ENCODE data around the gene ACSL5.

ACSL5 gene, protein sequence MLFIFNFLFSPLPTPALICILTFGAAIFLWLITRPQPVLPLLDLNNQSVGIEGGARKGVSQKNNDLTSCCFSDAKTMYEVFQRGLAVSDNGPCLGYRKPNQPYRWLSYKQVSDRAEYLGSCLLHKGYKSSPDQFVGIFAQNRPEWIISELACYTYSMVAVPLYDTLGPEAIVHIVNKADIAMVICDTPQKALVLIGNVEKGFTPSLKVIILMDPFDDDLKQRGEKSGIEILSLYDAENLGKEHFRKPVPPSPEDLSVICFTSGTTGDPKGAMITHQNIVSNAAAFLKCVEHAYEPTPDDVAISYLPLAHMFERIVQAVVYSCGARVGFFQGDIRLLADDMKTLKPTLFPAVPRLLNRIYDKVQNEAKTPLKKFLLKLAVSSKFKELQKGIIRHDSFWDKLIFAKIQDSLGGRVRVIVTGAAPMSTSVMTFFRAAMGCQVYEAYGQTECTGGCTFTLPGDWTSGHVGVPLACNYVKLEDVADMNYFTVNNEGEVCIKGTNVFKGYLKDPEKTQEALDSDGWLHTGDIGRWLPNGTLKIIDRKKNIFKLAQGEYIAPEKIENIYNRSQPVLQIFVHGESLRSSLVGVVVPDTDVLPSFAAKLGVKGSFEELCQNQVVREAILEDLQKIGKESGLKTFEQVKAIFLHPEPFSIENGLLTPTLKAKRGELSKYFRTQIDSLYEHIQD

DNA sequence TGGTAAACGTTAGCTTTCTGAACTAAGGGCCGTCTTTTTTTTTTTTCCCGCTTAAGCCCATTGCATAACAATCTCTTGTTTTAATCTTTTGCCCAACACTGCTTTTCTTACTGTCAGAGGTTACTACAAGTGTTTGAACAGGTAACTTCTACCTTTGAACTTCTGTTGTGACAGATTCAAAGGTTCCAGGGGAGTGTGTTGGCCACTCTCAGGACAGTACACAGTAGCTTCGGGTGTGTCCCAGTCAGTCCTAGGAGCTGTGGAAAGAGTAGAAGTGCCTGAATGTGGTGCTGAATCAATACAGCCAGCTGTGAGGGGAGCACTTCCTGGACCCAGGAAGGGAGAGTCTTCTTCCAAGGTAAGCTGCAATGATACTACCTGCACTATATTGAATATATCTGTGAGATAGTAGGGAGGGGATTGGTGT, at the start of gene ACSL5:
Gene ACSL5, plus strand, starts transcription at position 205 of the 427 bp plus-strand sequence. CDS start 20,831 bp downstream, outside the sequence.
- in situ Hi-C loops (cut with MboI; ENCODE audit: low pct_unique_long_range_greater_than_20kb, low sequenced_read_pairs, unreplicated experiment), result no loop called here
- TF ChIP-seq, protein P1, sequence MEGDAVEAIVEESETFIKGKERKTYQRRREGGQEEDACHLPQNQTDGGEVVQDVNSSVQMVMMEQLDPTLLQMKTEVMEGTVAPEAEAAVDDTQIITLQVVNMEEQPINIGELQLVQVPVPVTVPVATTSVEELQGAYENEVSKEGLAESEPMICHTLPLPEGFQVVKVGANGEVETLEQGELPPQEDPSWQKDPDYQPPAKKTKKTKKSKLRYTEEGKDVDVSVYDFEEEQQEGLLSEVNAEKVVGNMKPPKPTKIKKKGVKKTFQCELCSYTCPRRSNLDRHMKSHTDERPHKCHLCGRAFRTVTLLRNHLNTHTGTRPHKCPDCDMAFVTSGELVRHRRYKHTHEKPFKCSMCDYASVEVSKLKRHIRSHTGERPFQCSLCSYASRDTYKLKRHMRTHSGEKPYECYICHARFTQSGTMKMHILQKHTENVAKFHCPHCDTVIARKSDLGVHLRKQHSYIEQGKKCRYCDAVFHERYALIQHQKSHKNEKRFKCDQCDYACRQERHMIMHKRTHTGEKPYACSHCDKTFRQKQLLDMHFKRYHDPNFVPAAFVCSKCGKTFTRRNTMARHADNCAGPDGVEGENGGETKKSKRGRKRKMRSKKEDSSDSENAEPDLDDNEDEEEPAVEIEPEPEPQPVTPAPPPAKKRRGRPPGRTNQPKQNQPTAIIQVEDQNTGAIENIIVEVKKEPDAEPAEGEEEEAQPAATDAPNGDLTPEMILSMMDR (IDR thresholded peaks at IDR 0.05; ENCODE audit: extremely low read depth, insufficient read depth, missing control alignments), result no peak
- DNase-seq (ENCODE audit: low spot score), result no peak

DNA sequence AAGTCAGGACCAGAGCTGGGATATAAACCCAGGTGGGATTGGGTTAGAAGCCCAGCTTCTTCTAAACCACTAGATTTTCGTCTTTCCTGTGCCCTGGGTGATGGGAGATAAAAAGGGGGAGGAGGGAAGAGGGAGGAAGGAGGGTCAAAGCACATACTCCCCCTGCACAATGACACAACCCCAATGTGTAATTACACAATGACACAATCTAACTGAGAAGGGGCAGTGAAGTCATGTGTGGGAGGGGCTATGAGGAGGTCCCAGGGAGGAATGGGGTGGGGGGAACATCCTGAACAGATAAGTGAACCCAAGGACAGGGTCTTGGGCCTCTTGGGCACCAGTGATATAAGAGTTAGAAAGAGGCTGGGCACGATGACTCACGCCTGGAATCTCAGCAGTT, 46.2 kb upstream of the ACSL5 start:
- no peak for DNase-seq (ENCODE audit: low spot score)
- in situ Hi-C loops (cut with MboI; ENCODE audit: low pct_unique_long_range_greater_than_20kb, low sequenced_read_pairs, unreplicated experiment), result no loop called here
- TF ChIP-seq, protein P1 (IDR thresholded peaks at IDR 0.05; ENCODE audit: extremely low read depth, insufficient read depth, missing control alignments), result no peak

DNA sequence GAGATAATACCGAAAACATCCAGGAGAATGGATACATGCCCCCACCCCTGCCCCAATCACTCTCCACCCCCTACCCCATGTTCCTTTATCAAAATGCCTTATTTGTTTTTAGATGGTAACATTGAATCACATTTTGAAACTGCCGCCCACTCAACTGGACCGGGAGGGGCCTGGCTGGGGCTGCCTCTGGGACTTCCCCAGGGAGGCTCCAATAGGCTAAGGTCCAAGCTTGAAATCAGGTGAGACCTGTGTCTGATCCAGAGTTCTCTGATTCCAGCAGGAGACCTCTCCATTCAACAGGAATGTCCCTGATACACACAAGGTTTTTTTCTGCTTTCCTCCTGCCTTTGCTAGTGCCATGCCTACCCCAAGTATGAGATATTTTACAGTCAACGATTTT, 43.8 kb upstream of the ACSL5 start:
- no peak for DNase-seq (ENCODE audit: low spot score)
- in situ Hi-C loops (cut with MboI; ENCODE audit: low pct_unique_long_range_greater_than_20kb, low sequenced_read_pairs, unreplicated experiment), result no loop called here
- TF ChIP-seq, protein P1 (IDR thresholded peaks at IDR 0.05; ENCODE audit: extremely low read depth, insufficient read depth, missing control alignments), result no peak

DNA sequence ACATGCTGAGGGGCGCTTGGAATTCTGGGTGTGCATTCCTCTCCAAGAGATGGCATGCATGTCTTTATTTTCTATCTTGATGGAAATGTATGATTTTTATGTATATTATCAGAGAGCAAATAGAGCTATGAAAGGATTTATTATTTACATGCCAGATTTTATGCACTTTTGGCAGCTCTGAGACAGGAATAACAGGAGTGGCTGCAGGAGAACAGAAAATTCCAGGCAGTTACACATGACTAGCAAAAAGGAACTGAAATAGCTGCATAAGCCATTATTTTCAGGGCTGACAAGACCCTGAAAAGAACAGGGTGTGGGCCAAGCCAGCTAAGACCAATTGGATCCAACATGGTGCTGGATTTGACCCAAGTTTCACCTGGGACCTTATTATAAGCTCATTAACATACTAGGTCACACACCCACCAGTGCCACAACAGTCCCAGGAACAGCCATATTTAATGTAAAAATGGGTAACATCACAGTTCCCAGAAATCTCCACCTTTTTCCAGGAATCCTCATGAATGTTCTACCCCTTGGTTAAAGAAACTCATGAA, 43.2 kb upstream of the ACSL5 start:
- TF ChIP-seq, protein P1 (IDR thresholded peaks at IDR 0.05; ENCODE audit: extremely low read depth, insufficient read depth, missing control alignments), result no peak
- no peak for DNase-seq (ENCODE audit: low spot score)
- in situ Hi-C loops (cut with MboI; ENCODE audit: low pct_unique_long_range_greater_than_20kb, low sequenced_read_pairs, unreplicated experiment), result no loop called here

DNA sequence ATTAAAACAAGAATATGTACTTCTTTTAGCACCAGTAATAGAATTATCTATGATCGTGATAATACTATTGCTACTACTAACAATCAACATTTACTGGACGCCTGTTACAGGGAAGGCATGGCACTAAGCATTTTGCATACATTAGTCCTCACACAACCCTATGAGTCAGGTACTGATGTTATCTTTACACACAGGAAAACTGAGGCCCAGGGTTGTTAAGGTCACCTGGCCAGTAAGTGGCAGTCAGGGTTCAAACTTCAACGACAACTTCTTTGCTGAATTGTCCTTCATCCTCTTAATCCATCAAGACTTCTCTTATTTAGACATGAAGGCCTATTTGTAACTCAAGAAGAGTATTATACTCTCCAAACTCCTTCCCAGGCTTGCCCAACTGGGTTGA, 41.9 kb upstream of the ACSL5 start:
- in situ Hi-C loops (cut with MboI; ENCODE audit: low pct_unique_long_range_greater_than_20kb, low sequenced_read_pairs, unreplicated experiment), result no loop called here
- no peak for DNase-seq (ENCODE audit: low spot score)
- TF ChIP-seq, protein P1 (IDR thresholded peaks at IDR 0.05; ENCODE audit: extremely low read depth, insufficient read depth, missing control alignments), result no peak

DNA sequence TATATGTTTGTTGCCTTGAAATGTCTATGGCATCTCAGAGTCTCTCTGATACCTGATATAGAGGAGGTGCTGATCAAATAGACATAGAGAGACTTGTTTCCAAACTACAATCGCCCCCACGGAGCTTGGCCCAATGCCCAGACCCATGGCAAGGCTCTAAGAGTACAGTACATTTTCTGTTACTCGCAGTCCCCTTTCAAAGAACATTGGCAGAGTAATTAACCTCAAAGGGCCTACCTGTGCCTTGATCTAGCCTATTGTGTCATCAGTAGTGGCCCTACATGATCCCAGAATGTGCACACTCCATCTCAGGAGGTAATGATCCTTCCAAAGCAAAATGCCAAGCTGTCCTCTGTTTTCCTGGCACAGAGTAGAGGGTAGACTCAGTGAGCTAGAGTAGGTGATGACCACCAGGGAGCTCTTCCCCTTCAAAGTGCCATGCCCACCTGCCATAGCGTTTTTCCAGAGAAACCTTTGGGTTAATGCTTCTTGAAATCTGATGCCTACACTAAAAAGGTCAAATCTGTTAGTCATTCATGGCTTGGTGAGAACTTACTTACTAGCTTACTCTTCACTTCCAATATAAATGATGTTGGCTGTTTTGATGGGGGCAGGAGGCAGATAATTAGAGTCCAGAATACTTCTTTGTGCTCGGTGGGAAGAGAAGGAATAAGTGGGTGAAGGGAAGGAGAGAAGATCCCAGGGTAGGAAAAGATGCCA, 41.2 kb upstream of the ACSL5 start:
- in situ Hi-C loops (cut with MboI; ENCODE audit: low pct_unique_long_range_greater_than_20kb, low sequenced_read_pairs, unreplicated experiment), result no loop called here
- no peak for DNase-seq (ENCODE audit: low spot score)

More for the DNA sequence above, 41.2 kb upstream of the ACSL5 start:
- TF ChIP-seq, protein P1 (IDR thresholded peaks at IDR 0.05; ENCODE audit: extremely low read depth, insufficient read depth, missing control alignments), result no peak

Measured in GM13977 (cell line).